GM12878 (cell line): ENCODE data around the gene MFSD8.

ENCODE experiments used
- CTCF ChIP-seq, 3 experiments: IDR thresholded peaks in 2 of 3; conservative IDR thresholded peaks in 1 of 3; 2 replicates each; pipeline ENCODE4 v1.5.1; 2011; ENCODE audit warnings: low read depth in 3 of 3, low read length in 3 of 3, mild to moderate bottlenecking in 3 of 3, control low read depth in 2 of 3, moderate library complexity in 2 of 3, inconsistent platforms in 1 of 3, mixed read lengths in 1 of 3; ENCODE audit not compliant: control insufficient read depth in 2 of 3, insufficient read depth in 1 of 3; ENCODE audit errors: extremely low read depth in 1 of 3
- KAT2A ChIP-seq: conservative IDR thresholded peaks from 2 replicates; pipeline ENCODE4 v1.6.1; 2011; ENCODE audit warnings: low read depth, low read length; ENCODE audit not compliant: control insufficient read depth
- MEF2B ChIP-seq: fragments of 450-650 bp; IDR thresholded peaks from 2 replicates; pipeline ENCODE4 v1.6.1; 2018; ENCODE audit warnings: mild to moderate bottlenecking, moderate library complexity; ENCODE audit not compliant: partially characterized antibody, poor library complexity, severe bottlenecking
- MYC ChIP-seq: IDR thresholded peaks from 2 replicates; pipeline ENCODE4 v1.6.1; 2011; ENCODE audit warnings: mild to moderate bottlenecking, low read length, moderate library complexity, inconsistent platforms; ENCODE audit not compliant: insufficient read depth, insufficient replicate concordance, insufficient read length, severe bottlenecking
- NR2C2 ChIP-seq: IDR thresholded peaks from 2 replicates; pipeline ENCODE4 v1.6.1; 2011; ENCODE audit warnings: borderline replicate concordance, low read depth; ENCODE audit not compliant: control insufficient read depth, insufficient read length
- ZNF274 ChIP-seq: IDR thresholded peaks from one replicate; pipeline ENCODE4 v1.8.0; 2011; ENCODE audit not compliant: insufficient read length, insufficient read depth

- TF ChIP-seq CTCF (IDR thresholded peaks at IDR 0.05 in 2 of 3, conservative IDR thresholded peaks at IDR 0.05 in 1 of 3; ENCODE audit: control insufficient read depth in 2 of 3, extremely low read depth in 1 of 3, insufficient read depth in 1 of 3, low read depth in 3 of 3, low read length in 3 of 3) (peak; percentile 51 to 63 (median 53); a peak in 5 of 6 replicates), NR2C2 (no peak), MEF2B (no peak), MYC (no peak), KAT2A (no peak), ZNF274 (no peak)
These were observed 32.8 kb upstream of the MFSD8 start for GRCh38 chr4:127997534-127998388.
